Stimulated activated CD8-positive, alpha-beta memory T cell treated with anti-CD3 and anti-CD28 coated beads, Interleukin-15, amount 100 ng/mL, for 1 hour (primary cell): ENCODE data around the gene WHAMM.
"Not testable (repeated sequence)": the region's sequence is repeated elsewhere in the genome, so short reads cannot be mapped to it uniquely, and the experiment has no call there.

Experiments used
- DNase-seq: peaks from one replicate; pipeline ENCODE4 v3.0.0-alpha.2; 2020; ENCODE audit warnings: low read depth

Gene WHAMM

DNA sequence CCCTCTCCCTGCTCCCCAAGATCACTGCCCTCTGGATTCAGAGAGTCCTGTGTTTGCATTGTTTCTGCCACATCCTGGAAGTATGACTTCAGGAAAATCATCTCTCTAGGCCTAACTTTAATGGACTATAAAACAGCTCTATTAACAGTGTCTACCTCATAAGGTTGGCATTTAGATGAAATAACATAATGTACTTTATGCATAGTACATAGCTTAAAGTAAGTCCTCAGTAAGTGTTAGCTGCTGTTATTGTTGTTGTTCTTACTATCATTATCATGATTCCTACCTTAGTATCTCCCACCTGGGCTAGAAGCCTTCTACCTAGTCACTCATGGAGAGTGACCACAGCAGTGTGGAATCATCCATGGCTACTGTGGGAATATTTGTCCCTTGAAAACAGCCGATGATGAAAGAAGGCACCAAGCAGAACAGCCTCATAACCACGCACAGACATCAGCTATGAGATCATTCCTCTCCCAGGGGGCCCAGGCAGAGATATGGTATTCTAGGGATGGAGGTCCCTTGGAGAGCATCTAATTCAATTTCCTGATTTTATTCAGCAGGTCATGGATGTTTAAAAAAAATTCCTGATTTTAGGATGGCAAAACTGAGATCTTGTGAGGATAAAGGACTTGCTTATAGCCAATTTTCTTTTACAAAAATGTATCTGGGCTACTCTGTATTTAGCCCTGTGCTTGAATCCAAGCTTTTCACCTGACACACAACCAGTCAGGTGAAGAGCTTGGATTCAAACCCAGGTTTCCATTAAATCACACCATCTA is 5.4 kb upstream of the WHAMM start:
- DNase-seq: no peak

DNA sequence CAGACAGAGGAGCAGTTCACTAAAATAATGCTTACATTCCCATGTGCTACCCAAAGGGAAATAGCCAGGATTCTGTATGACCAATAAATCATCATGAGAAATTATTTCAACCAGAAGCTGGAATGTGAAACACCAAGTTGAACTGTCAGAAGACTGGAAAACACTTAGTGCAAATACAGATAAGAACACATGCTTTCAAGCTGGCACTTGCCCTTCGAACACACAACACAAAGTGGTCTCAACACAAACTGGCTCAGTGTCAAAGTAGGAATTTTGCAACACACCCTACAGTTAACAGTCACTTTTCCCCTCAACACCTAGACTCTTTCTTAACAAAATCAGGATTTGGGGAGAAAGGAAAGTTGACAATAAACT is 4.9 kb upstream of the WHAMM start:
- DNase-seq: no peak

DNA sequence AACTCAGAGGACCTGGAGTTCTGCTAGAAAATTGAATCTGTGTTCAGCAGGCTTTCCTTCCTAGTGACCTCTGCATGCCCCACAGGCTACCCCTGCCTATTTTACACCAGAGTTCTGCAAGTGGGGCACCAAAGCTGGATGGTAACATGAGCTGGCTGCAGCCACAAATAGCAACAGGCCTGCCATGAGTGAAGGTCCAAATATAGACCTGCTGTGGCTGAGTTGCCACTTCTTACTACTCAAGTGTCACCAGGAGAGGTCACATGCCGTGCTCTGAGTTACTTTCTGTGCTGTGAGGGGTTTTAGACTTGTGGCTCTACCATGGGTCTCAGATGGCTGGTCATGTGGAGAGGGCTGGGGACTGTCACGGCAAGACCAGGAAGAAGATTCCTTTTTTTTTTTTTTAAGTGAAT is 3.4 kb upstream of the WHAMM start, which contains the start of gene FSD2:
Gene FSD2, minus strand, starts transcription at position 76 of the 413 bp plus-strand sequence. CDS start 18,679 bp downstream, outside the sequence.
- no peak for DNase-seq

DNA sequence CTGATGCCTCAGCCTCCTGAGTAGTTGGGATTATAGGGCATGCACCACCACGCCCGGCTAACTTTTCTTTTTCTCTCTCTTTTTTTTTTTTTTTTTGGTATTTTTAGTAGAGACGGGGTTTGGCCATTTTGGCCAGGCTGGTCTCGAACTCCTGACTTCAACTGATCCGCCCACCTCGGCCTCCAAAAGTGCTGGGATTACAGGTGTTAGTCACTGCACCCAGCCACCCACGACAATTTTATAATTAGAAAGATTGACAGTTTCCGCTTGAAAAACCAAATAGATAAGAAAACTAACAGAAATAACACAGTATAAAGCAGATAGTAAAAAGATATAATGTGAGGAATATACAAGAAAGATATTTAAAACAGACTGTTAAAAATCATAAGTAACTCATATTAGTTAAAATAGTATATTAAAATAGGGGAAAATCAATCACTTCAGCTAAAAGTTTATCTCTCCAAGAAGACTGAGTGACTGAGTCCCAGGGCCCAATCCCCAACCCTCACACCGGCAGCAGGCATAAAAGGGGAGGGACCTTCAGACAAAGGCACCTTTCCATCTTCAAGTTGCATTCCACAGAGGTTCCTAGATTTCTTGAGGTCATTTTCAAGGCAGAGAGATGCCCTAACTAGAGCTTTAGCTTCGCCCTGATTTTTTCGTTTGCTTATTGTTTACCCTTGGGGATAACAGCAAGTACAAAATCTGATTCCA is 1.4 kb upstream of the WHAMM start:
- no peak for DNase-seq

DNA sequence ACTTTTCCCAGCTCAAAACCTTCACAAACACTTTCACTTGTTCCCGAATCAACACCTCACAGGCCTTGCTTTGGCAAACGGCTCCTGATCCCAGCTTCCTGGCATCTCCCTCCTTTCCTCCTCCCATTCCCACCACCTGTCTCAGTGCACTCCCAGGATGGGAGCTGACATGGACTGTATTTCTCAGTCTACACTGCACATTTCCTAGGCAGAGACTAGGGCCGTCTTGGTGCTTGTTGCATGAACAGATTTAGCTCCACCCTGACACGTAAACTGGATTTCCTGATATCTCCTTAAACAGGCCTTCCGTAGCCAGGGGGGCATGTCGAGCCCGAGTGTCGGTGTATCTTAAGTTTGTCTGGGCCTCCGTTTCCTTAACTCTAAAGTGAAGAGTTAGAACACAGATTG is 790 bp upstream of the WHAMM start:
- DNase-seq: no peak

DNA sequence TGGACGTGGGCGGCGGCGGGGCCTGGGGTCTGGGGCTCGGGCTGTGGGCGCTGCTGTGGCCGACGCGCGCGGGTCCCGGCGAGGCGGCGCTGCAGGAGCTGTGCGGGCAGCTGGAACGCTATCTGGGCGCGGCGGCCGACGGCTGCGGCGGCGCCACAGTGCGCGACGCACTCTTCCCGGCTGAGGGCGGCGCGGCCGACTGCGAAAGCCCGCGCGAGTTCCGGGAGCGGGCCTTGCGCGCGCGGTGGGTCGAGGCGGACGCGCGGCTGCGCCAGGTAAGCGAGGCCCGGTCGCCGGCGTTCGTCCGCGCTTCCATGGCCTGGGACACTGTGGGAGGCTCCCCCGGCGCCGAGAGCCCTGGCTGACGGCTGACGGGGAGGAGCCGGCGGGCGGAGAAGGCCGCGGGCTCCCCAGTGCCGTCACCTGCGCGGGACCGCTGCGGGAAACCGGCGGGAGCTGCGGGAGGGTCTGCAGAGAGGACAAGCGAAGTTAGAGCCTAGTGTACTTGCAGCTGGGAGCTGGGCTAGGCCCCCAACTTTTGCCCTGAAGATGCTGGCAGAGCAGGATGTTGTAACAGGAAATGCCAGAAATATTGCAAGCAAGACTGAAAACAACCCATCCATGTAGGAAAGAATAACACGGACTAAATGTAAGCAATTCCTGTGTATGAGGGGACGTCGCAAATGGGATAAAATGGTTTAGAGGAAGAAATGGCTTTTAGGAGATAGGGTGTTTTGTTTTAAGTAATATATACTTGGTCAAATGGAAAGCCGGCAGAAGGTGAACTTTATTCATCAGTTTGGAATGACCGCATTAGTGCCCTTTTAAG is 847 bp downstream of the WHAMM start:
- no peak for DNase-seq

DNA sequence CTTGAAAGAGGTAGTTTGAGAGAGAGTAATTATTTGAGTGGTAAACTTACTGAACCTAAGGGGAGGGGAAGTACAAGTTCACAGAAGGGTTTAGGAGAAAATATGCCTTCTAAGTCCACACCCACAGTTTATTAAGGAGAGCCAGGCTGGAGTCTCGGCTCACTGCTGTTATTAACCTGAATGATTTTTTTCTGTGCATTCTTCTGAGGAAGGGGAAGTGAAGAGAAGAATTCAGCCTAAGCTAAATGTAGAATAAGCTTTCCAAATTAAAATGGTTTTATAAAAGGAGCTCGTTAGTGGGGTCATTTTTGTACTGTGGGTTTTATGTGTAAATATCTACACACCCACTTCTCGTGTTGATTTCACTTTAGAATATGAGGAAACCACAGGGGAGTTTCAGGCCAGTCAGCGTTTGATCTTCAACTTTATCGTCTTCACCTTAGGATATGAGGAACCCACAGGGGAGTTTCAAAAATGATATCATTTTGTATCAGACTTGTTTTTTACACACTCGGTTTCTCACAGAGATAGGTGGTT is 1.5 kb downstream of the WHAMM start:
- no peak for DNase-seq

DNA sequence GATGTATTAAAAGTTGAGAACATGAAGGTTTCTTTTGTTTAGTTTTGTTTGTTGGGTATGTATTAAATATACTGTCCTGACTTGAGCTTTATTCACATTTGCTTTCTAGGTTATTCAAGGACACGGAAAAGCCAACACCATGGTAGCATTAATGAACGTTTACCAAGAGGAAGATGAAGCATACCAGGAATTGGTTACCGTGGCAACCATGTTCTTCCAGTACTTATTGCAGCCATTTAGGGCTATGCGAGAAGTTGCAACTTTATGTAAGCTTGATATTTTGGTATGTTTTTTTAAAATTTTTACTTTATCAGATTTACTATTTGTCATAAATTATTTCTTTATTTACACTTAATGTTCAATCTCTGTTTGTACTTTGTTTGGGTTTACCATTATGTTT is 3.6 kb downstream of the WHAMM start:
- DNase-seq: no peak

DNA sequence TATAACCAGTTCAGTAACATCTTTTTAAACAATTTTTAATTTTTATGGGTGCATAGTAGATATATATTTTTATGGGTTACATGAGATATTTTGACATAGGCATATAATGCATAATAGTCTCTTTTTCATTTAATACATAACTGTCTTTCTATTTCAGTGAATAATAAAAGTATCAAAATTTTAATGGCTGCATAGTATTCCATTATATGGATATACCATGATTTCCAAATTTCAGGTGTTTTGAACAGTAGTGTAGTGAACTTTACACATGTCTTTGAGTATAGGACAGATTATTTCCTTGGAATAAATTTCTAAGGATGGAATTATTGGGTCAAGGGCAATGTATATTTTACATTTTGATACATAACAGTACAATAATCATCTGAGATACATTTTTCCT is 10.7 kb downstream of the WHAMM start:
- DNase-seq: no peak

DNA sequence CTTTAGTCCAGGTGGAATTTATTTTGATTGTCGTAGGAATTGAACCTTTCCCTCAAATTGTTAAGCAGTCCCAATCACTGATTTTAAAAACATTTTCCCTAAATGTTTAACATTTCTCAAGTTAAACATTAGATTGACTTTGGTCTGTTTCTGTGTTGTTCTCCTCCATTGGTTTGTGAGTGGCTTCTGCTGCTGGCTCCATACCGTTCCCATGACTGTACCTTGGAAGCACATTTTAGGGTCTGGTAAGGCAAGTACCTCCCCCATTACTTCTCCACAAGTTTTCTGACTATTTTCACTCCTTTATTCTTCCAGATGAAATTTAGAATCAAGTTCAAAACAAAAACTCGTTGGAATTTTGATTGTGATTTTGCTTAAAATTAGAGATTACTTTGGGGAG is 12.0 kb downstream of the WHAMM start:
- DNase-seq: not testable (repeated sequence)

DNA sequence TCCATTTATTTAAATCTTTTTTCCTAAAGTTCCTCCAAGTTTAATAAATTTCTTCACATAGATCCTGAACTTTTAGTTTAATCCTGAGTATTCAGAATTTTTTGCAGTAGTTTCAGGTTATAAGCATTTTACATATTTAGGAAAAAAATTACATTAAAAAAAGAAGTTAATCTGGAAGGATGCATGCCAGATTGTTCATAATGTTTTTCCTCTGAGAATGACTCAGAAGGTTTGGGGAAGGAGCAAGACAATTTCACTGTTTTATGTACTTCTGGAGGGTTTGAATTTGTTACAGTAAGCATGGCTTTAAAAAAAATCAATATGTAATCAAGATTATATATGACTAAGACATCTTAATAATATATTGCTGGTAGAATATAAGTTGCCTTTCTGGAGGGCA is 12.4 kb downstream of the WHAMM start:
- not testable (repeated sequence) for DNase-seq

DNA sequence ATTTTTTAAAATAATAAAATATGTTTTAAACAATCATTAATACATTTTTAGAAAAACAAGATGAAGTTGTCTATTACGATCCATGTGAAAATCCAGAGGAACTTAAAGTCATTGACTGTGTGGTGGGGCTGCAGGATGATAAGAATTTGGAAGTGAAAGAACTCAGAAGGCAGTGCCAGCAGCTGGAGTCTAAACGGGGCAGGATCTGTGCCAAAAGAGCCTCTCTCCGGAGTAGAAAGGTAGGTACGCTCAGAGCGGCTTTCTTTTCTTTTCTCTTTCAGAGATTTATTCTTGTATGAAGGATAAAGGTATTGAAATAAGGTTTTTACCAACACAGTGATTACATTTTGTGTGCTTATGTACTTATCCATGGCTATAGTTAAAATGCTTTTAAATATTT is 13.6 kb downstream of the WHAMM start:
- DNase-seq: no peak

DNA sequence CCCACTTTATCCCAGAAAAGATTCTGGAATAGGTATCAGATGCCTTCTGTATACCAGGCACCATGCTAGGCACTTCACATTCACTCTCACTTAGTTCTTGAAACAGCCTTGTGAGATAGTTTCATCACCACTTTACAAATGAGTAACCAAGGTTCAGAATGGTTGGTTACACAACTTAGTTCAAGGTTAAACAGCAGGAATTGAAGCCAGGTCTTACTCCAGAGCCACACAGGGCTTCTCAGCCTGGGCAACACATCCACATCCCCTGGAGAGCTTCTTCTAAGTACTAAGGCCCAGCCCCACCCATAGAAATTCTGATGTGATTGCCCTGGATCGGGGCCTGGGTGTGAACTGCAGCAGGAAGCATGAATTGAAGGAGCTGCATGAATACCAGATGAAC is 18.6 kb downstream of the WHAMM start:
- no peak for DNase-seq

DNA sequence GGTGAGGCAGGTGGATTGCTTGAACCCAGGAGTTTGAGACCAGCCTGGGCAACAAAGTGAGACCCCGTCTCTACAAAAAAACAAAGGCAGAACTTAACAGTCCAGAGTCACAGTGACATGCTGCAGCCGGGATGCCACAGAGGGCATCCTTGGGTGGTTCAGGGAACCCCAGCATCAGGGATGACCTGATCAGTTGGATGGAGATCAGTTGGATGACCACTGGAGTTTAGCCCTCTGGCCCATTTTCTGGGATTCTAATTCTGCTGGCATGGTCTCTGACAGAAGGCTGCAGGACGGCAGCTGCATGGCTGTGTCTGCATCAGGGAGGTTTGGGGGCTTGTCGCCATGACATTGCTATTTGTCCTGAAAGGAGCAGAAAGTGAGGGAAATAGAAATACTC is 19.8 kb downstream of the WHAMM start:
- DNase-seq: no peak

DNA sequence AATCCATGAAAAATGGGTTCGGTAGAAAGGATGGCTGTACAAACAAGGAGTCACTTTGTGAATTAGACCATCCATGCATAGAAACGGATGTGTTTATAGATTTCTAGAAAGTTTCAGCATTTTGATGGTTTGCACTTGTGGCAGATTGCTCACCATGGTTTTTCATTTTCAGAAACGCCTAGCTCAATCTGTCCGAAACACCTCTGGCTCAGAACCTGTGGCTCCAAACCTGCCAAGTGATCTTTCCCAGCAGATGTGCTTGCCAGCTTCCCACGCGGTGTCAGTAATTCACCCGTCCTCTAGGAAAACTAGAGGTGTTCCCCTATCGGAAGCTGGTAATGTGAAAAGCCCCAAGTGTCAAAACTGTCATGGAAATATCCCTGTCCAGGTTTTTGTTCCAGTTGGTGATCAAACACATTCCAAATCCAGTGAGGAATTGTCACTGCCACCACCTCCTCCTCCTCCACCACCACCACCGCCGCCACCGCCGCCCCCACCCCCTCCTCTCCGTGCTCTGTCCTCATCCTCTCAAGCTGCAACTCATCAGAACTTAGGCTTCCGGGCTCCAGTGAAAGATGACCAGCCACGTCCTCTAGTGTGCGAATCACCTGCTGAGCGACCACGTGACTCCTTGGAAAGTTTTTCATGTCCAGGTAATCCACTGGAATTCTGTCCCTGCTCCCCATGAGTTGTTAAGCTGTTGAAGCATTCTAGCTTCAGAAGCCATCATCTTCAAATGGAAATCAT is 21.2 kb downstream of the WHAMM start:
- no peak for DNase-seq

DNA sequence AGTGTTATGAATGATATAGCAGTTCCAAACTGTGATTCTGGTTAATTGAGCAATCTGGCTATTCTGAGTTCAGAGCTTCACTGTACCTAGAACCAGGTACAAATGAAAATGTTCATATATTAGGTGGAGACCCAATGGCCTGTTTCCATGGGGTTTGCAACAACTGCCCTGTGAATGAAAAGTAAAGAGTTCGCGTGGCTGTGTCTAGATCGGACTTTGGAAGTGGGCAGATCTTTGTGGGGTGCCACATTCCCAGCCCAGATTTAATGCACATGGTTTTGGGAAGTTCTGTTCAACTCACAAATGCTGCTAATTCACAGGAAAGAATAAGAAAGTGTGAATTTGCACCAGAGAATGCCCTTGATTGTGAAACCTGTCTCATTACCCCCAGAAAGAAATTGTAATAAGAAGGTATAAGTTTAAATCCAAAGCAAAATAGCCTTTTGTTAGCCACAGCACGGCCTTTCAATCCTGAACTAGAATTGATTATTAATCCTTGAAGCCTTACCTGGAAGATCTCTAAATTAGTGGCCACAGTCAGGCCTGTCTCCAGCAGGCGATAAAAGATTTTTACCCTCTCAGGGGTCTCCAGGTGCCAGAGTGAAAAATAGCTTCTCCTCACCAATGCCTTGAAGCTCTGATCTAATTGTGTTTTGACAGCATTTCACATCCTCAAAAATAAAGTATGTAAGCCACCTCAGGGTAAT is 22.6 kb downstream of the WHAMM start:
- DNase-seq: no peak

DNA sequence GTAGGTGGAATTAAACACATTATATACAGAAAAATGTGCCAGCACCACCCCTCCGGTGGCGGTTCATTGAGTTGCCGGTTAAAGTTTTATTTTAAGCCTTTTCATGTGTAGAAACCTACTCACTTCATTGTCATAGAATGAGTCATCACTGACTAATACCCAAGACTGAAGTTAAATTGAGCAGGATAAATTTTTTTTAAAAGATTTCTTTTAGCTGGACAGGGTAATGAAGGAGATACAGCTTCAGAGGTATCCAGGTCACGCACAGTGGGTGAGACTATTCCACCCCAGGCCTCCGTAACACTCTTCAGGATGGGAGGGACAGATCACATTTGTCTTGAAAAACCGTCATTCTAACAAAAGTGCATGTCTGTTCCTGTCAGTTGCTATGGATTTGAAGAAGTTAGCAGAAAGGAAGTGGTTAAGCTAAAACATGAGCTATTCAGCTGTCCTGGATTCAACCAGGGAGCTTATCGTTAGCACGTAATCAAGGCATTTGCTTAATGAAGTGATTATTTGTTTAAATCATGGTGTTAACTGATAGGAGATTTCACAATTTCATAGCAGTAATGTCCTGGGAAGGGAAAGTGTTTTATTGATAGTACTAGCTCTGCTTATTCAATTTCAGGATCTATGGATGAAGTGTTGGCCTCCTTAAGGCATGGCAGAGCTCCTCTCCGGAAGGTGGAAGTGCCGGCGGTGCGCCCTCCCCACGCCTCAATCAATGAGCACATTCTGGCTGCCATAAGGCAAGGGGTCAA is 23.4 kb downstream of the WHAMM start:
- DNase-seq: no peak

DNA sequence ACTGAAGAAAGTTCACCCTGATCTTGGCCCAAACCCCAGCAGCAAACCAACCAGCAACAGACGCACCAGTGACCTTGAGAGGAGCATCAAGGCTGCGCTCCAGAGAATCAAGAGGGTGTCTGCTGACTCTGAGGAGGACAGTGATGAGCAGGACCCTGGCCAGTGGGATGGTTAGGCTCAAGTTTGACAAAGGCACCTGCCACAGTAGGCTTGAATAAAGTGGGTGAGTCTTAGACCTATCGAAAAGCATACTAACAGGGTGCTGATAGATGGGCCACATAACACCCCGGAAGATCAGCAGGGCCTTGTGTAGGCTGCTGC is 23.9 kb downstream of the WHAMM start:
- no peak for DNase-seq

DNA sequence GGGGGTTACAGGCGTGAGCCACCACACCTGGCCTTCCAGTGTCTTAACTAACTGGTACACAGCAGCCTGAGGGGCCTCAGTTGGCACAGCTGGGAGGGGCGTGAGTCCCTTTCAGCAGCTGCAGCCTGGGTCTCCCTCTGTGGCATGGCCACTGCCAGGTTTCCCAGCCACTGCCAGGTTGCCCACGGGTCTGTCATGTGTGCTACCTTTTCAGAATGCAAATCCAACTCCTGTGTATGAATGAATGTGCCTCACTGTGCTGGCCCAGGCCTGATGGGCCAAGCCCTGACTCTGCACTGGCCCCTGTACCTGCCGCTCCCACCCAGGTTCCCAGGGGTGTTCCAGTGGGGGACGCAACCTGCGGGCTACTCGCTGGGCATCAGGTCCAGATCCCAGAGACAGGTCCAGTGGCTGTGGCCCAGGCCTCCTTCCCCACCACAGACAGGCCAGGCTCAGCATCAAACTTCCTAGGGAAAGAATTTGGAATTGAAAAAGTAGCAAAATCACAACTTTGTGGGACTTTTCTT is 26.0 kb downstream of the WHAMM start:
- no peak for DNase-seq

DNA sequence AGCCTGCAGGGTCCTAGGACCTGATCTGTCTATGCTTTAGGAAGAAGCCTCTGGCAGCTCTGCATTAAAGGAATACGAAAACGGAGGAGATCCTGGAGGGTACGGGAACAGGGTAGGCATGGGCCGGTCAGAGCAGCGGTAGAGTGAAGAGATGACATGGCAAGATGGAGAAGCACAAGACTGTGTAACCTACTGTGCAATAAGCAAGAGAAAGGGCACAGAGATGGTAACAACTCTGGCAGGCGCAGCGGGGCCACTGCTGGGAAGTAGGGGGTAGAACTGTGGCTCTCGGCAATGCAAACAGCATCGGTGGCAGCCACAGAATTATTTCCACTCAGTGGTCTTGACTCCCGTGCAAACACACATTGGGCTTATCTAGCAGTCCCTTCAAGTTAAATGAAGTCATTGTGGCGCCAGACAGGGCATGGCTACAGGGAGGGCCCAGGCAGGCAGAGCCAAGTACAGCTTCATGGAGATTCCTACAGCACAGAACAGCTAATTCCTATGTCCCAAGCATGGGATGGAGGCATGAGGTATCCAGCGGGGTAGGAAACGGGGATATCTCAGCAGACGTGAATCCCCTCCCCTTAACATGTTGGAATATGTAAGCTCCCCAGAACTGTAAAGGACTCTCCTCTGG is 28.8 kb downstream of the WHAMM start:
- DNase-seq: no peak
